ENCODE measurements around the gene FAU.

- TF ChIP-seq CTCF (IDR thresholded peaks at IDR 0.05) (no peak), EP300 (IDR thresholded peaks at IDR 0.05) (no peak), POLR2A (IDR thresholded peaks at IDR 0.05) (no peak)
These were observed 35.0 kb upstream of the FAU start for GRCh38 chr11:65156926-65157325.

Data from ovary (tissue), 3 donors.